ENCODE measurements around the gene TEAD4. TPM values are rescaled to one million over a fixed set of nuclear protein-coding genes. Genes with fewer than 3 reads are reported as not detected.

The TEAD4 gene
- total and polyA plus RNA-seq, 4 donors: 0.79 to 3.8 (median 2.8) TPM

DNA sequence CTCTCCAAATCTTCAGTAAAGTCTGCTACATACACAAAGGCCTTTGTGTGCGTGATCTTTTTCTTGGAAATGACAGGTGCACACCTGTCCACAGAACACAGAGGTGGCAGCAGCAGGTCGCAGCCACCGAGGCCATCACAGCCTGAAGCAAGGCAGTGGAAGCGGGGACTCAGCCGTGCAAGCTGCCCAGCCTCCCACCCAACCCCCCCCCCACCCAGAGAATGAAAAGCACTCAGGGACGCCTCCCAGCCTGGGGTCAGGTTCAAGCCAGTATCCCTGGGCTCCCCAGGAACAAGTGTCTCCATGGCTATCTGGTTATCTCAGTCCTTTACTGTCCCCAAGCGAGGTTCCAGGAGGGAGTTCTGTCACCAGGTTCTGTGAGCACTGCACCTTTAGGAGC lies 86.8 kb downstream of the TEAD4 start (continued):
- TF ChIP-seq JUND (IDR thresholded peaks at IDR 0.05): no peak
- no peak for TF ChIP-seq MAX (IDR thresholded peaks at IDR 0.05)
- no peak for TF ChIP-seq RAD21 (IDR thresholded peaks at IDR 0.05)
- no peak for TF ChIP-seq TAF1 (conservative IDR thresholded peaks at IDR 0.05)

- 82% methylated on average over 17 of the region's 17 CpGs for WGBS
- Histone ChIP-seq H3K4me3 (ENCODE audit: low read depth in 1 of 3, low read length in 3 of 3) (no peak overlapping the region), H3K9me3 (ENCODE audit: control insufficient read depth in 4 of 4, low read length in 3 of 4) (no peaks in the 10 kb centered on the region), H3K27me3 (ENCODE audit: control insufficient read depth in 4 of 4, insufficient read depth in 4 of 4, low read length in 3 of 4) (no peaks in the 10 kb centered on the region), H3K36me3 (ENCODE audit: control insufficient read depth in 4 of 4, insufficient read depth in 3 of 4, low read depth in 1 of 4, low read length in 3 of 4) (no peaks in the 10 kb centered on the region), H3K4me1 (ENCODE audit: control insufficient read depth in 4 of 4, insufficient read depth in 4 of 4, low read length in 3 of 4) (no peaks in the 10 kb centered on the region), H3K9ac (ENCODE audit: low read depth in 1 of 2, low read length in 2 of 2) (no peak overlapping the region), H3K27ac (ENCODE audit: low read depth in 1 of 2, low read length in 2 of 2) (no peak overlapping the region)
- TF ChIP-seq EGR1 (IDR thresholded peaks at IDR 0.05; ENCODE audit: low read depth in 2 of 2) (no peak), FOXA2 (IDR thresholded peaks at IDR 0.05) (no peak), ZBTB33 (IDR thresholded peaks at IDR 0.05) (no peak), MAX (IDR thresholded peaks at IDR 0.05) (no peak), YY1 (IDR thresholded peaks at IDR 0.05) (no peak), SP1 (IDR thresholded peaks at IDR 0.05) (no peak), FOXA1 (IDR thresholded peaks at IDR 0.05) (no peak), JUND (IDR thresholded peaks at IDR 0.05) (no peak), RXRA (IDR thresholded peaks at IDR 0.05) (no peak), TAF1 (conservative IDR thresholded peaks at IDR 0.05) (no peak), RAD21 (IDR thresholded peaks at IDR 0.05) (no peak), GABPA (IDR thresholded peaks at IDR 0.05 in 1 of 2, conservative IDR thresholded peaks at IDR 0.05 in 1 of 2) (no peak), HNF4G (IDR thresholded peaks at IDR 0.05) (no peak), NR2F2 (IDR thresholded peaks at IDR 0.05) (no peak), HNF4A (conservative IDR thresholded peaks at IDR 0.05) (no peak)
- TF ChIP-seq, protein P1, sequence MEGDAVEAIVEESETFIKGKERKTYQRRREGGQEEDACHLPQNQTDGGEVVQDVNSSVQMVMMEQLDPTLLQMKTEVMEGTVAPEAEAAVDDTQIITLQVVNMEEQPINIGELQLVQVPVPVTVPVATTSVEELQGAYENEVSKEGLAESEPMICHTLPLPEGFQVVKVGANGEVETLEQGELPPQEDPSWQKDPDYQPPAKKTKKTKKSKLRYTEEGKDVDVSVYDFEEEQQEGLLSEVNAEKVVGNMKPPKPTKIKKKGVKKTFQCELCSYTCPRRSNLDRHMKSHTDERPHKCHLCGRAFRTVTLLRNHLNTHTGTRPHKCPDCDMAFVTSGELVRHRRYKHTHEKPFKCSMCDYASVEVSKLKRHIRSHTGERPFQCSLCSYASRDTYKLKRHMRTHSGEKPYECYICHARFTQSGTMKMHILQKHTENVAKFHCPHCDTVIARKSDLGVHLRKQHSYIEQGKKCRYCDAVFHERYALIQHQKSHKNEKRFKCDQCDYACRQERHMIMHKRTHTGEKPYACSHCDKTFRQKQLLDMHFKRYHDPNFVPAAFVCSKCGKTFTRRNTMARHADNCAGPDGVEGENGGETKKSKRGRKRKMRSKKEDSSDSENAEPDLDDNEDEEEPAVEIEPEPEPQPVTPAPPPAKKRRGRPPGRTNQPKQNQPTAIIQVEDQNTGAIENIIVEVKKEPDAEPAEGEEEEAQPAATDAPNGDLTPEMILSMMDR (IDR thresholded peaks at IDR 0.05; ENCODE audit: low read depth, low read length, missing input control): no peak
- TF ChIP-seq, protein P2, sequence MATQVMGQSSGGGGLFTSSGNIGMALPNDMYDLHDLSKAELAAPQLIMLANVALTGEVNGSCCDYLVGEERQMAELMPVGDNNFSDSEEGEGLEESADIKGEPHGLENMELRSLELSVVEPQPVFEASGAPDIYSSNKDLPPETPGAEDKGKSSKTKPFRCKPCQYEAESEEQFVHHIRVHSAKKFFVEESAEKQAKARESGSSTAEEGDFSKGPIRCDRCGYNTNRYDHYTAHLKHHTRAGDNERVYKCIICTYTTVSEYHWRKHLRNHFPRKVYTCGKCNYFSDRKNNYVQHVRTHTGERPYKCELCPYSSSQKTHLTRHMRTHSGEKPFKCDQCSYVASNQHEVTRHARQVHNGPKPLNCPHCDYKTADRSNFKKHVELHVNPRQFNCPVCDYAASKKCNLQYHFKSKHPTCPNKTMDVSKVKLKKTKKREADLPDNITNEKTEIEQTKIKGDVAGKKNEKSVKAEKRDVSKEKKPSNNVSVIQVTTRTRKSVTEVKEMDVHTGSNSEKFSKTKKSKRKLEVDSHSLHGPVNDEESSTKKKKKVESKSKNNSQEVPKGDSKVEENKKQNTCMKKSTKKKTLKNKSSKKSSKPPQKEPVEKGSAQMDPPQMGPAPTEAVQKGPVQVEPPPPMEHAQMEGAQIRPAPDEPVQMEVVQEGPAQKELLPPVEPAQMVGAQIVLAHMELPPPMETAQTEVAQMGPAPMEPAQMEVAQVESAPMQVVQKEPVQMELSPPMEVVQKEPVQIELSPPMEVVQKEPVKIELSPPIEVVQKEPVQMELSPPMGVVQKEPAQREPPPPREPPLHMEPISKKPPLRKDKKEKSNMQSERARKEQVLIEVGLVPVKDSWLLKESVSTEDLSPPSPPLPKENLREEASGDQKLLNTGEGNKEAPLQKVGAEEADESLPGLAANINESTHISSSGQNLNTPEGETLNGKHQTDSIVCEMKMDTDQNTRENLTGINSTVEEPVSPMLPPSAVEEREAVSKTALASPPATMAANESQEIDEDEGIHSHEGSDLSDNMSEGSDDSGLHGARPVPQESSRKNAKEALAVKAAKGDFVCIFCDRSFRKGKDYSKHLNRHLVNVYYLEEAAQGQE (IDR thresholded peaks at IDR 0.05): no peak
- TF ChIP-seq, protein P3, sequence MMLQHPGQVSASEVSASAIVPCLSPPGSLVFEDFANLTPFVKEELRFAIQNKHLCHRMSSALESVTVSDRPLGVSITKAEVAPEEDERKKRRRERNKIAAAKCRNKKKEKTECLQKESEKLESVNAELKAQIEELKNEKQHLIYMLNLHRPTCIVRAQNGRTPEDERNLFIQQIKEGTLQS (IDR thresholded peaks at IDR 0.05): no peak
- DNase-seq (ENCODE audit: low spot score): no peak
Measured at GRCh38 chr12:3046441-3047200, 87.4 kb downstream of the TEAD4 start.

Data from liver (tissue), 9 donors.